ENCODE data around the gene DLK2.

DLK2 gene

GRCh38 chr6:43454696-43455530 is 435 bp downstream of the DLK2 start:
- peak; percentile 43 for TF ChIP-seq CTCF (IDR thresholded peaks at IDR 0.05)

- TF ChIP-seq CTCF (IDR thresholded peaks at IDR 0.05): peak; percentile 87
Measured at GRCh38 chr6:43454290-43454695, 1.1 kb downstream of the DLK2 start.

- TF ChIP-seq CTCF (IDR thresholded peaks at IDR 0.05): no peak
Measured at GRCh38 chr6:43453831-43454230, 1.5 kb downstream of the DLK2 start.

- TF ChIP-seq CTCF (IDR thresholded peaks at IDR 0.05): no peak
Measured at GRCh38 chr6:43452896-43453295, 2.5 kb downstream of the DLK2 start.

- no peak for TF ChIP-seq CTCF (IDR thresholded peaks at IDR 0.05)
Measured at GRCh38 chr6:43451939-43452338, 3.4 kb downstream of the DLK2 start.

GRCh38 chr6:43451348-43451747 is 4.0 kb downstream of the DLK2 start:
- TF ChIP-seq CTCF (IDR thresholded peaks at IDR 0.05): no peak

GRCh38 chr6:43450699-43451131 is 4.6 kb downstream of the DLK2 start:
- no peak for TF ChIP-seq CTCF (IDR thresholded peaks at IDR 0.05)
